ENCODE measurements around the gene TREML2. TPM values are rescaled to one million over a fixed set of nuclear protein-coding genes. Genes with fewer than 3 reads are reported as not detected.

Gene TREML2
- total and polyA plus RNA-seq, 9 donors: 0.05 to 0.16 (median 0.11) TPM

DNA sequence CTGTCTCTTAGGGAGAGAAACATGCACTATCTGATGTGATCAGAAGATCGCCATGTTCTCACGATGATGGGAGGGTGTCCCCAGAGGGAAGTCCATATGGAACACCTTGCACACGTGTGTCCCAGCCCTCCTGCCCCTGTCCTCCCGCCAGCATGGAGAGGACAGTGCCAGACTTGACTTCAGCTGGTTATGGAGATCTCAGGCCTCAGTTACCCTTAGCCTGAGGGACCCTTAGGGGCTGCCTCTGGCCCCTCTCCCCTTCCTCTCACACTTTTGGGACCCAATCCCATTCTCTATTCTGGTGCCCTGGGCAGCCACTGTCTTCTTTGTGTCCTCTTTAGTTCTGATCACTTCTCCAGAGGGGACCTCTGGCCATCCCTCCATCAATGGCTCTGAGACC, 28.8 kb upstream of the TREML2 start:
- DNase-seq: no peak
- Histone ChIP-seq H3K27me3 (ENCODE audit: control insufficient read depth, insufficient read depth, low read length) (peaks cover 12% of the 10 kb centered on the region), H3K36me3 (ENCODE audit: control insufficient read depth, insufficient read depth, low read length) (no peaks in the 10 kb centered on the region), H3K9me3 (replicated peaks; ENCODE audit: control insufficient read depth, low read depth, low read length) (no peaks in the 10 kb centered on the region), H3K27ac (ENCODE audit: low read length) (no peak overlapping the region), H3K4me1 (ENCODE audit: control insufficient read depth, insufficient read depth, low read length) (no peaks in the 10 kb centered on the region), H3K4me3 (ENCODE audit: low read length) (no peak overlapping the region)
- WGBS (ENCODE audit: insufficient coverage): 88% methylated on average over 4 of the region's 4 CpGs

DNA sequence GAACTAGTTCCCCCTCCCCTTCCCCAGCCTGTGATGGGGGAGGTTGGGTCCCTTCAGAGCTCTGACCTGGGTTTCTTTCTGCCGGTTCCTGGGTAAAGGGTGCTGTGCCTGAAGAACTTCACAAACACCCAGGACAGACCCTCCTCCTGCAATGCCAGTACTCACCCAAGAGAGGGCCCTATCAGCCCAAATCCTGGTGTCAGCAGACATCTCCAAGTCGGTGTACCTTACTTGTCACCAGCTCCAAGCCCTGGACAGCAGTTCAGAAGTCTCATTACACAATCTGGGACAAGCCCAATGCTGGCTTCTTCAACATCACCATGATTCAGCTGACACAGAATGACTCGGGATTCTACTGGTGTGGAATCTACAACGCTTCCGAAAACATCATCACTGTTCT, 27.7 kb upstream of the TREML2 start:
- peaks cover 12% of the 10 kb centered on the region for H3K27me3 ChIP-seq (ENCODE audit: control insufficient read depth, insufficient read depth, low read length)
- 49% methylated on average over 4 of the region's 5 CpGs for WGBS (ENCODE audit: insufficient coverage)
- no peaks in the 10 kb centered on the region for H3K9me3 ChIP-seq (replicated peaks; ENCODE audit: control insufficient read depth, low read depth, low read length)

DNA sequence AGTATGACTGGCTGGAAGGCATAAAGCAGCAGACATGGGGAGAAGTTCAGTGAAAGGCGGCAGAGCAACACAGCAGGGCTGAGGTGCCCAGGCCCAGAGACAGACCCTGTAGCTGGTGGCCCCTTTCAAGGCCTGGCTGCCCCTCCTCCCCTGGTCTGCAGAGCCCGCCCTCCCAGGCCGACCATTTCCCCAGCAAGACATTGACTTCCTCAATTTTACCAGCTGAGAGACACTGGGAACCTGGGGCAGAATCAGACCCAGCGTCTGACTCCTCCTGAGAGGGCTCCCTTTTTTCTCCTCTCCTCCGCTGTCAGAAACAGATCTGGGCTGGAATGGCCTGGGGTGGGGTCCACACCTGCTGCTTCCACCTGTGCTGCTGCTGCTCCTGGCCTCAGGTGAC, 27.1 kb upstream of the TREML2 start, which contains the start of gene TREML4:
Gene TREML4 (plus strand): TSS at position 254 of the 400 bp plus-strand sequence. CDS start 79 bp downstream, at position 333.
- 63% methylated on average over 4 of the region's 5 CpGs for WGBS (ENCODE audit: insufficient coverage)
- Histone ChIP-seq H3K4me3 (ENCODE audit: low read length) (no peak within 1 kb of the TSS), H3K36me3 (ENCODE audit: control insufficient read depth, insufficient read depth, low read length) (no peaks in the 10 kb centered on the region), H3K4me1 (ENCODE audit: control insufficient read depth, insufficient read depth, low read length) (no peaks in the 10 kb centered on the region), H3K27ac (ENCODE audit: low read length) (no peak within 1 kb of the TSS), H3K9me3 (replicated peaks; ENCODE audit: control insufficient read depth, low read depth, low read length) (no peaks in the 10 kb centered on the region), H3K27me3 (ENCODE audit: control insufficient read depth, insufficient read depth, low read length) (peaks cover 12% of the 10 kb centered on the region)
- DNase-seq: no peak

More for the DNA sequence above, 27.7 kb upstream of the TREML2 start:
- Histone ChIP-seq H3K36me3 (ENCODE audit: control insufficient read depth, insufficient read depth, low read length) (no peaks in the 10 kb centered on the region), H3K4me3 (ENCODE audit: low read length) (no peak overlapping the region), H3K4me1 (ENCODE audit: control insufficient read depth, insufficient read depth, low read length) (no peaks in the 10 kb centered on the region), H3K27ac (ENCODE audit: low read length) (no peak overlapping the region)
- DNase-seq: no peak

DNA sequence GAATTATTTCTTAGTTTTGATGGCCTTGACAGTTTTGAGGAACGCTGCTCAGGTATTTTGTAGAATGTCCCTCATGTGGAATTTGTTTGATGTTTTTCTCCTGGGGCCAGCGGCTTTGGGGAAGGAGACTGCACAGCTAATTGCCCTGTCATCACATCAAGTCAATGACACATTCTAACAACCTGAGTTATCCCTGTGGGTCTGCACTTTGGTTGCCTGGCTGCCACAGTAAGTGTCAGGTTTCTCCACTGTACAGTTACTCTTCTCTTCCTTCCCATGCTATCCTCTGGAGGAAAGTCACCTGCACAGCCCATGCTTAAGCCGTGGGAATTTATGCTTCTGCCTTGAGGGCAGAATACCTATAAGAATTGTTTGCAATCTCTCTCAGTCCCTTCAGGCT, 25.8 kb upstream of the TREML2 start:
- Histone ChIP-seq H3K36me3 (ENCODE audit: control insufficient read depth, insufficient read depth, low read length) (no peaks in the 10 kb centered on the region), H3K27ac (ENCODE audit: low read length) (no peak overlapping the region), H3K9me3 (replicated peaks; ENCODE audit: control insufficient read depth, low read depth, low read length) (no peaks in the 10 kb centered on the region), H3K4me3 (ENCODE audit: low read length) (no peak overlapping the region), H3K27me3 (ENCODE audit: control insufficient read depth, insufficient read depth, low read length) (peaks cover 10% of the 10 kb centered on the region), H3K4me1 (ENCODE audit: control insufficient read depth, insufficient read depth, low read length) (no peaks in the 10 kb centered on the region)
- no peak for DNase-seq
- WGBS (ENCODE audit: insufficient coverage): no CpG with 5 or more reads among the region's 3 CpGs

DNA sequence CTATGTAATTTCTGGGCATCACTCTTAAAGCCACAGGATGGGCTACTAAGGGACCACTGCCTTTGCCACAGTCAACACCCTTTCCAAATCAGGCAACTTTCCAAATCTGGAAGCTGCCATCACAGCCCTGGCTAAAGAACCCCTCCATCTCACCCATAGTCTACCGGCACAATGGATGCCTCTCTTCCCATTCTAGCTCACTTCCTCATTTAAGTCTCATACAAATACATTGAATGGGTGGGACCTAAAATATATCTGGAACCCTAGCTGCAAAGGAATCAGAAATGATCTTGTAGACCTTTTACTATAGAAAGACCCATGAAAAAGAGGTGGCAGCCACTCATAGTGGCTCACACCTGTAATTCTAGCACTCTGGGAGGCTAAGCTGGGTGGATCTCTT, 23.9 kb upstream of the TREML2 start:
- no peak for DNase-seq
- WGBS (ENCODE audit: insufficient coverage): no CpG with 5 or more reads among the region's 1 CpG
- Histone ChIP-seq H3K27ac (ENCODE audit: low read length) (no peak overlapping the region), H3K36me3 (ENCODE audit: control insufficient read depth, insufficient read depth, low read length) (no peaks in the 10 kb centered on the region), H3K4me3 (ENCODE audit: low read length) (no peak overlapping the region), H3K9me3 (replicated peaks; ENCODE audit: control insufficient read depth, low read depth, low read length) (no peaks in the 10 kb centered on the region), H3K4me1 (ENCODE audit: control insufficient read depth, insufficient read depth, low read length) (no peaks in the 10 kb centered on the region), H3K27me3 (ENCODE audit: control insufficient read depth, insufficient read depth, low read length) (peaks cover 10% of the 10 kb centered on the region)

GRCh38 chr6:41222513-41222912, 21.6 kb upstream of the TREML2 start:
- Histone ChIP-seq H3K4me1 (ENCODE audit: control insufficient read depth, insufficient read depth, low read length) (no peaks in the 10 kb centered on the region), H3K36me3 (ENCODE audit: control insufficient read depth, insufficient read depth, low read length) (no peaks in the 10 kb centered on the region), H3K27ac (ENCODE audit: low read length) (no peak overlapping the region), H3K4me3 (ENCODE audit: low read length) (no peak overlapping the region), H3K9me3 (replicated peaks; ENCODE audit: control insufficient read depth, low read depth, low read length) (no peaks in the 10 kb centered on the region), H3K27me3 (ENCODE audit: control insufficient read depth, insufficient read depth, low read length) (peaks cover 3% of the 10 kb centered on the region)
- 69% methylated on average over 4 of the region's 5 CpGs for WGBS (ENCODE audit: insufficient coverage)
- DNase-seq: no peak

GRCh38 chr6:41222045-41222444, 21.1 kb upstream of the TREML2 start:
- 68% methylated on average over 3 of the region's 4 CpGs for WGBS (ENCODE audit: insufficient coverage)
- no peaks in the 10 kb centered on the region for H3K36me3 ChIP-seq (ENCODE audit: control insufficient read depth, insufficient read depth, low read length)
- H3K27me3 ChIP-seq (ENCODE audit: control insufficient read depth, insufficient read depth, low read length): peaks cover 3% of the 10 kb centered on the region
- H3K9me3 ChIP-seq (replicated peaks; ENCODE audit: control insufficient read depth, low read depth, low read length): no peaks in the 10 kb centered on the region
- no peak for DNase-seq
- H3K4me1 ChIP-seq (ENCODE audit: control insufficient read depth, insufficient read depth, low read length): no peaks in the 10 kb centered on the region
- H3K27ac ChIP-seq (ENCODE audit: low read length): no peak overlapping the region
- H3K4me3 ChIP-seq (ENCODE audit: low read length): no peak overlapping the region

- Histone ChIP-seq H3K27ac (ENCODE audit: low read length) (no peak overlapping the region), H3K9me3 (replicated peaks; ENCODE audit: control insufficient read depth, low read depth, low read length) (no peaks in the 10 kb centered on the region), H3K4me1 (ENCODE audit: control insufficient read depth, insufficient read depth, low read length) (no peaks in the 10 kb centered on the region), H3K4me3 (ENCODE audit: low read length) (no peak overlapping the region), H3K36me3 (ENCODE audit: control insufficient read depth, insufficient read depth, low read length) (no peaks in the 10 kb centered on the region), H3K27me3 (ENCODE audit: control insufficient read depth, insufficient read depth, low read length) (no peaks in the 10 kb centered on the region)
- 82% methylated on average over 3 of the region's 5 CpGs for WGBS (ENCODE audit: insufficient coverage)
- no peak for DNase-seq
Measured at GRCh38 chr6:41216616-41217015, 15.7 kb upstream of the TREML2 start.

- Histone ChIP-seq H3K27ac (ENCODE audit: low read length) (no peak overlapping the region), H3K9me3 (replicated peaks; ENCODE audit: control insufficient read depth, low read depth, low read length) (no peaks in the 10 kb centered on the region), H3K4me3 (ENCODE audit: low read length) (no peak overlapping the region), H3K36me3 (ENCODE audit: control insufficient read depth, insufficient read depth, low read length) (no peaks in the 10 kb centered on the region), H3K27me3 (ENCODE audit: control insufficient read depth, insufficient read depth, low read length) (no peaks in the 10 kb centered on the region), H3K4me1 (ENCODE audit: control insufficient read depth, insufficient read depth, low read length) (no peaks in the 10 kb centered on the region)
- DNase-seq: no peak
- 73% methylated on average over 3 of the region's 5 CpGs for WGBS (ENCODE audit: insufficient coverage)
Measured at GRCh38 chr6:41215777-41216176, 14.8 kb upstream of the TREML2 start.

DNA sequence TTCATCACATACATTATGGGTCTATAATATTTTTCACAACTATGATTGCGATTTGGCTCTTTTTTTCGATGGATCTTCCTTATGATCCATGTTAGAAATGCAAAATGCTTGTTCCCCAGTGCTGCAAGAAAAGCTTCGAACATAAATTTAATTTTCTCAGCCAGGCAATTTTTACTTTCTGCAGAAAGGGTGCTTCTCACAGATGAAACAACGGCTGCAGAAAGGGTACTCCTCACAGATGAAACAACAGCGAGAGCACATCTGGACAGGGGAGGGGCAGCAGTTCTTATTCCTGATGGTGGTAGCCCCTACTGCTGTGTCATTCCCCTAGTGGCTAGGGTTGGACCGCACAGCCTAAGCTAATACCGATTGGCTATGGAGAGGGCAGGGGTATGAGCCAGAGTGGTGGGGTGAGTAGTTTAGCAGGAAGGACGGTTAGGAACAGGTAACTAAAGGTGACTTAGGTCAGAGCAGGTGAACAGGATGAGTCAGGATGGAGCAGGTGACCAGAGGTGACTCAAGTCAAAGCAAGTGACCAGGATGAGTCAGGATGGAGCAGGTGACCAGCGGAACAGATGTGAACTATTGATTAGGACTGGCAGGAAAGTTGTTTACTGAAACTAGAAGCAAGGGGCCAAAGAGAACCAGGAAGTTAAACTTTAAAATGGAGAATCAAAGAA, 13.8 kb upstream of the TREML2 start:
- H3K4me3 ChIP-seq (ENCODE audit: low read length): no peak overlapping the region
- no peaks in the 10 kb centered on the region for H3K36me3 ChIP-seq (ENCODE audit: control insufficient read depth, insufficient read depth, low read length)
- H3K9me3 ChIP-seq (replicated peaks; ENCODE audit: control insufficient read depth, low read depth, low read length): no peaks in the 10 kb centered on the region
- 81% methylated on average over 9 of the region's 9 CpGs for WGBS (ENCODE audit: insufficient coverage)
- no peak overlapping the region for H3K27ac ChIP-seq (ENCODE audit: low read length)
- no peaks in the 10 kb centered on the region for H3K4me1 ChIP-seq (ENCODE audit: control insufficient read depth, insufficient read depth, low read length)
- DNase-seq: no peak
- H3K27me3 ChIP-seq (ENCODE audit: control insufficient read depth, insufficient read depth, low read length): no peaks in the 10 kb centered on the region
